Trophoblast cell (in vitro differentiated cells and primary cell): Measurements from ENCODE around the gene JMJD4.
"Not testable (repeated sequence)": the region's sequence is repeated elsewhere in the genome, so short reads cannot be mapped to it uniquely, and the experiment has no call there.

Source experiments
- DNase-seq, 2 donors: peaks; one replicate each; pipeline ENCODE4 v3.0.0-alpha.2; 2016
- H2AFZ ChIP-seq: 2 replicates; pipeline ENCODE4 v1.6.1; 2013; ENCODE audit warnings: low read length, moderate library complexity, mild to moderate bottlenecking; ENCODE audit not compliant: insufficient read depth, poor library complexity
- H2AK5ac ChIP-seq: 2 replicates; pipeline ENCODE4 v1.6.1; 2013; ENCODE audit warnings: mild to moderate bottlenecking, low read length
- H2BK120ac ChIP-seq: 2 replicates; pipeline ENCODE4 v1.6.1; 2013; ENCODE audit warnings: low read length, mild to moderate bottlenecking, moderate library complexity; ENCODE audit not compliant: insufficient read depth, poor library complexity
- H2BK12ac ChIP-seq: 2 replicates; pipeline ENCODE4 v1.6.1; 2013; ENCODE audit warnings: mild to moderate bottlenecking, low read length, moderate library complexity
- H2BK5ac ChIP-seq: 2 replicates; pipeline ENCODE4 v1.6.1; 2013; ENCODE audit warnings: low read length, low read depth, moderate library complexity, mild to moderate bottlenecking; ENCODE audit not compliant: poor library complexity
- H3K14ac ChIP-seq: 2 replicates; pipeline ENCODE4 v1.6.1; 2013; ENCODE audit warnings: mild to moderate bottlenecking, low read length
- H3K18ac ChIP-seq: 2 replicates; pipeline ENCODE4 v1.6.1; 2013; ENCODE audit warnings: mild to moderate bottlenecking, low read length
- H3K23ac ChIP-seq: 2 replicates; pipeline ENCODE4 v1.6.1; 2013; ENCODE audit warnings: low read length
- H3K27ac ChIP-seq: 2 replicates; pipeline ENCODE4 v1.5.1; 2013; ENCODE audit warnings: low read depth, mild to moderate bottlenecking, inconsistent platforms, low read length, moderate library complexity
- H3K27me3 ChIP-seq: 2 replicates; pipeline ENCODE4 v1.6.1; 2013; ENCODE audit warnings: inconsistent platforms, mild to moderate bottlenecking, low read length, moderate library complexity; ENCODE audit not compliant: insufficient read depth
- H3K36me3 ChIP-seq, 2 experiments: 1 replicate in 1 of 2; 2 replicates in 1 of 2; pipeline ENCODE4 v1.6.1; 2013; ENCODE audit warnings: low read length in 2 of 2, mild to moderate bottlenecking in 2 of 2, moderate library complexity in 1 of 2; ENCODE audit not compliant: insufficient read depth in 2 of 2, control insufficient read depth in 1 of 2
- H3K4ac ChIP-seq: 2 replicates; pipeline ENCODE4 v1.6.1; 2013; ENCODE audit warnings: low read depth, mild to moderate bottlenecking, low read length, moderate library complexity
- H3K4me1 ChIP-seq, 2 experiments: 1 replicate in 1 of 2; 2 replicates in 1 of 2; pipeline ENCODE4 v1.6.1; 2013; ENCODE audit warnings: low read length in 2 of 2, mild to moderate bottlenecking in 2 of 2, moderate library complexity in 1 of 2; ENCODE audit not compliant: insufficient read depth in 2 of 2, control insufficient read depth in 1 of 2
- H3K4me2 ChIP-seq: 2 replicates; pipeline ENCODE4 v1.6.1; 2013; ENCODE audit warnings: inconsistent platforms, mild to moderate bottlenecking, low read length, moderate library complexity
- H3K4me3 ChIP-seq: 2 replicates; pipeline ENCODE4 v1.5.1; 2013; ENCODE audit warnings: mild to moderate bottlenecking, low read depth, low read length, inconsistent platforms
- H3K79me1 ChIP-seq: one replicate; pipeline ENCODE4 v1.6.1; 2013; ENCODE audit warnings: low read length
- H3K79me2 ChIP-seq: 2 replicates; pipeline ENCODE4 v1.6.1; 2013; ENCODE audit warnings: low read length, mild to moderate bottlenecking; ENCODE audit not compliant: control insufficient read depth, insufficient read depth, poor library complexity
- H3K9ac ChIP-seq: 2 replicates; pipeline ENCODE4 v1.6.1; 2013; ENCODE audit warnings: mild to moderate bottlenecking, low read length
- H3K9me3 ChIP-seq: 2 replicates; pipeline ENCODE4 v1.6.1; 2013; ENCODE audit warnings: low read depth, mild to moderate bottlenecking, control low read depth, inconsistent platforms, low read length; ENCODE audit not compliant: insufficient read depth
- H4K12ac ChIP-seq: 2 replicates; pipeline ENCODE4 v1.6.1; 2013; ENCODE audit warnings: low read depth, mild to moderate bottlenecking, low read length, moderate library complexity
- H4K8ac ChIP-seq: 2 replicates; pipeline ENCODE4 v1.6.1; 2013; ENCODE audit warnings: low read depth, mild to moderate bottlenecking, low read length, moderate library complexity
- H4K91ac ChIP-seq: one replicate; pipeline ENCODE4 v1.6.1; 2013; ENCODE audit warnings: low read depth, mild to moderate bottlenecking, low read length, moderate library complexity
- WGBS: extraction: QIAGEN DNeasy Blood & Tissue Kit; methylation state at CpG from one replicate; pipeline ENCODE4 v1.1.7; 2013; ENCODE audit warnings: missing lambda C conversion rate; ENCODE audit not compliant: insufficient read length, insufficient coverage; ENCODE audit errors: extremely low coverage; 5-methylcytosine and 5-hydroxymethylcytosine counted together

Gene JMJD4

DNA sequence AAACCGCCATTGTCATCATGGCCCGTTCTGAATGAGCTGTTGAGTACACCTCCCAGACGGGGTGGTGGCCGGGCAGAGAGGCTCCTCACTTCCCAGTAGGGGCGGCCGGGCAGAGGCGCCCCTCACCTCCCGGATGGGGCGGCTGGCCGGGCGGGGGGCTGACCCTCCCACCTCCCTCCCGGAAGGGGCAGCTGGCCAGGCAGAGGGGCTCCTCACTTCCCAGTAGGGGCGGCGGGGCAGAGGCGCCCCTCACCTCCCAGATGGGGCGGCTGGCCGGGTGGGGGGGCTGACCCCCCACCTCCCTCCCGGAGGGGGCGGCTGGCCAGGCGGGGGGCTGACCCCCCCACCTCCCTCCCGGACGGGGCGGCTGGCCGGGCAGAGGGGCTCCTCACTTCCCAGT lies 24.6 kb downstream of the JMJD4 start:
- not testable (repeated sequence) for H3K4ac ChIP-seq, H3K79me2 ChIP-seq, H2BK120ac ChIP-seq, H3K9ac ChIP-seq, H3K36me3 ChIP-seq, H3K27me3 ChIP-seq, H3K4me3 ChIP-seq, H4K91ac ChIP-seq, H3K23ac ChIP-seq, H3K79me1 ChIP-seq, H2AK5ac ChIP-seq, H2AFZ ChIP-seq, H2BK5ac ChIP-seq, DNase-seq, H4K12ac ChIP-seq, H3K18ac ChIP-seq, H4K8ac ChIP-seq, H3K4me2 ChIP-seq, H2BK12ac ChIP-seq, H3K4me1 ChIP-seq, H3K27ac ChIP-seq, H3K14ac ChIP-seq
- peaks cover 12% of the 10 kb centered on the region for H3K9me3 ChIP-seq
- no CpG with 5 or more reads among the region's 24 CpGs for WGBS

DNA sequence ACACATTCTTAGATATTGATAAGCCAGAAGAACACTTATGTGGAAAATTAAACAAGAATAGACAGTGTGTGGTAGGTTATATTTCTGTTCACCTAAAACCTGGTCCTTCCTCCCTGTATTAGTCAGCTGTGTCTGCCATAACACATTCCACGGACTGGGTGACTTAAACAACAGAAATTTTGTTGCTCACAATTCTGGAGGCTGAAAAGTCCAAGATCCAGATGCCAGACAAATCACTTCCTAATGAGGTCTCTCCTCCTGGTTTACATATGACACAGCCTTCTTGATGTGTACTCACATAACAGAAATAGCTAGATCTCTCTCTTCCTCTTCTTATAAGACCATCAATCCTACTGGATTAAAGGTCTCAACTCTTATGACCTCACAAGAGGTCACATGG lies 25.7 kb downstream of the JMJD4 start:
- no CpG with 5 or more reads among the region's 1 CpG for WGBS
- Histone ChIP-seq H3K4ac (no peak overlapping the region), H3K18ac (no peak overlapping the region), H2AK5ac (no peak overlapping the region), H3K79me2 (no peaks in the 10 kb centered on the region), H3K36me3 (no peaks in the 10 kb centered on the region), H3K4me2 (no peak overlapping the region), H3K4me1 (no peaks in the 10 kb centered on the region), H4K91ac (no peak overlapping the region), H3K14ac (no peak overlapping the region), H2BK120ac (no peak overlapping the region), H4K12ac (no peak overlapping the region), H2BK12ac (no peak overlapping the region), H3K23ac (no peak overlapping the region), H3K27me3 (no peaks in the 10 kb centered on the region), H4K8ac (no peak overlapping the region), H2AFZ (no peak overlapping the region), H3K9me3 (peaks cover 12% of the 10 kb centered on the region), H3K79me1 (no peaks in the 10 kb centered on the region), H3K27ac (no peak overlapping the region), H2BK5ac (no peak overlapping the region), H3K4me3 (no peak overlapping the region), H3K9ac (no peak overlapping the region)
- peak; percentile 30 to 50 for DNase-seq

DNA sequence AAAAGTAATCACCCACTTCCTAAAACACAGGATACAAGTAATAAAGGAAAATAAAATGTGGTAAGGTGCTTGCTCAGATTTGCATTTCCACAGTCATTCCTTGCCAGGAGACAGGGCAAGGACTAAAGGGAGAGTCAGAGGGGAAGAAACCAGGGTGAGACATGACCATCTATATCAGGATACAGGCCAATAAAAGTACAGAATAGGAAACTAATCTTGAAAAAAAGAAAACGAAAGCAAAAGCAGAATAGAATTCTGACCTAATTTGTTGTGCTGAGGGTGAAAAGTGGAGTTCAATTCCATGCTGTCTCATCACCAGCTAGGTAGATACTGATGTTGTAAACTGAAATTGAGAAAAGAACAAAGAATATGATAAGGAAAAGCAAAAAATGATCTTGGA lies 27.3 kb downstream of the JMJD4 start:
- Histone ChIP-seq H3K79me2 (no peaks in the 10 kb centered on the region), H4K8ac (no peak overlapping the region), H3K4me3 (no peak overlapping the region), H2BK120ac (no peak overlapping the region), H3K79me1 (no peaks in the 10 kb centered on the region), H3K23ac (no peak overlapping the region), H3K27ac (no peak overlapping the region), H4K12ac (no peak overlapping the region), H4K91ac (no peak overlapping the region), H2AK5ac (no peak overlapping the region), H2BK5ac (no peak overlapping the region), H3K4me2 (no peak overlapping the region), H2BK12ac (no peak overlapping the region), H3K18ac (no peak overlapping the region), H3K36me3 (no peaks in the 10 kb centered on the region), H2AFZ (no peak overlapping the region), H3K14ac (no peak overlapping the region), H3K4me1 (no peaks in the 10 kb centered on the region), H3K9ac (no peak overlapping the region), H3K4ac (no peak overlapping the region), H3K9me3 (peaks cover 4% of the 10 kb centered on the region), H3K27me3 (no peaks in the 10 kb centered on the region)
- no CpG with 5 or more reads among the region's 1 CpG for WGBS
- DNase-seq: no peak

DNA sequence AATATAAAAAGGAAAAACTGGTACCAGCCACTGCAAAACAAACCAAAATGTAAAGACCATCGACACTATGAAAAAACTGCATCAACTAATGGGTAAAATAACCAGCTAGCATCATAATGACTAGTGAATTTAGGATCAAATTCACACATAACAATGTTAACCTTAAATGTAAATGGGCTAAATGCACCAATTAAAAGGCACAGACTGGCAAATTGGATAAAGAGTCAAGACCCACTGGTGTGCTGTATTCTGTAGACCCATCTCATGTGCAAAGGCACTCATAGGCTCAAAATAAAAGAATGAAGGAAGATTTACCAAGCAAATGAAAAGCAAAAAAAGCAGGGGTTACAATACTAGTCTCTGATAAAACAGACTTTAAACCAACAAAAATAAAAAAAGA lies 33.5 kb downstream of the JMJD4 start:
- not testable (repeated sequence) for H3K4me1 ChIP-seq, H3K27me3 ChIP-seq, H3K4ac ChIP-seq, H2BK120ac ChIP-seq, H3K9ac ChIP-seq, H3K18ac ChIP-seq, H2AFZ ChIP-seq, H3K36me3 ChIP-seq, H3K9me3 ChIP-seq, H3K27ac ChIP-seq, H3K79me2 ChIP-seq, DNase-seq, H3K4me3 ChIP-seq, H3K4me2 ChIP-seq, H3K14ac ChIP-seq, H2BK5ac ChIP-seq, H4K8ac ChIP-seq, H2AK5ac ChIP-seq, H3K79me1 ChIP-seq, H4K91ac ChIP-seq, H4K12ac ChIP-seq, H2BK12ac ChIP-seq, H3K23ac ChIP-seq
- no CpG with 5 or more reads among the region's 1 CpG for WGBS
